Mucosa of descending colon (tissue), 3 donors: ENCODE results near the gene CRYGB. TPM values are rescaled to one million over a fixed set of nuclear protein-coding genes. Genes with fewer than 3 reads are reported as not detected.
"Not testable (repeated sequence)": the region's sequence is repeated elsewhere in the genome, so short reads cannot be mapped to it uniquely, and the experiment has no call there.

Experiments
- ATAC-seq: fragments of 200-7000 bp; cut with Tn5 transposase; one replicate; pipeline ENCODE4 v1.9.1; 2020; ENCODE audit warnings: mild to moderate bottlenecking, moderate library complexity
- DNase-seq, 3 donors: peaks; one replicate each; pipeline ENCODE4 v3.0.0-alpha.2; 2020
- H3K36me3 ChIP-seq: fragments of 200-600 bp; one replicate; pipeline ENCODE4 v1.8.0; 2021; ENCODE audit warnings: low read depth, mild to moderate bottlenecking
- H3K4me1 ChIP-seq: fragments of 200-600 bp; one replicate; pipeline ENCODE4 v1.8.0; 2021; ENCODE audit warnings: low read depth, mild to moderate bottlenecking
- H3K4me3 ChIP-seq: fragments of 200-600 bp; one replicate; pipeline ENCODE4 v1.8.0; 2021; ENCODE audit warnings: mild to moderate bottlenecking
- H3K9me3 ChIP-seq: fragments of 200-600 bp; one replicate; pipeline ENCODE4 v1.8.0; 2021; ENCODE audit warnings: mild to moderate bottlenecking
- CTCF ChIP-seq: fragments of 200-600 bp; IDR thresholded peaks from one replicate; pipeline ENCODE4 v1.8.0; 2022; ENCODE audit warnings: antibody characterized with exemption, mild to moderate bottlenecking
- intact Hi-C, 2 donors: fragments of 100-400 bp; cut with DNase I in 1 of 2; cut with micrococcal nuclease in 1 of 2; formaldehyde crosslinking; loops; one replicate each; pipeline versions ENCODE4 v1.11.0 to v1.11.1; 2022; cut with DNase I, micrococcal nuclease
- total RNA-seq, 3 donors: library from RNA; stranded (reverse); fragmentation: NEBNext Ultra II Directional in 2 of 3; extraction: Animal tissue kit (Norgen Biotek cat#: 25700) in 2 of 3; gene quantifications; one replicate each; pipeline versions ENCODE4 v1.2.1 to v1.2.4, GENCODE V29; 2021 to 2023
- donor health status: DM: no; HTN: no; CAD: no; lungs with moderate emphysema.
- donor health status: DM: no; HTN: no; CAD: no.
- donor health status: DM: no; HTN: yes; CAD: no.

CRYGB gene
- total RNA-seq, 3 donors from 2014 or later: not detected

- DNase-seq (no peak), ATAC-seq (no peak)
- no peaks in the 10 kb centered on the region for H3K9me3 ChIP-seq
- H3K4me1 ChIP-seq: peaks cover 6% of the 10 kb centered on the region
- TF ChIP-seq CTCF: no peak
- H3K4me3 ChIP-seq: no peak overlapping the region
- no peaks in the 10 kb centered on the region for H3K36me3 ChIP-seq
- intact Hi-C loops: no loop called here
Observed at GRCh38 chr2:208125251-208125650, 20.7 kb downstream of the CRYGB start.

GRCh38 chr2:208124013-208124715 is 21.8 kb downstream of the CRYGB start, which contains the start of gene CRYGD:
Gene CRYGD (minus strand): TSS chr2:208124524. CDS start chr2:208124473, 51 bp downstream.
- H3K4me1 ChIP-seq, H3K9me3 ChIP-seq, H3K4me3 ChIP-seq, H3K36me3 ChIP-seq, intact Hi-C loops, DNase-seq: not testable (repeated sequence)
- ATAC-seq: peak; percentile 20

- ATAC-seq: no peak
- no peak for TF ChIP-seq CTCF
- no peak overlapping the region for H3K4me3 ChIP-seq
- H3K36me3 ChIP-seq: no peaks in the 10 kb centered on the region
- no peaks in the 10 kb centered on the region for H3K9me3 ChIP-seq
- intact Hi-C loops: no loop called here
- H3K4me1 ChIP-seq: no peaks in the 10 kb centered on the region
- no peak for DNase-seq
Observed at GRCh38 chr2:208122248-208122647, 23.7 kb downstream of the CRYGB start.

GRCh38 chr2:208118918-208119317 is 27.0 kb downstream of the CRYGB start:
- Histone ChIP-seq H3K4me1 (no peaks in the 10 kb centered on the region), H3K4me3 (no peak overlapping the region), H3K36me3 (no peaks in the 10 kb centered on the region), H3K9me3 (no peaks in the 10 kb centered on the region)
- DNase-seq (no peak), ATAC-seq (no peak)
- TF ChIP-seq CTCF: no peak
- intact Hi-C loops: no loop called here

- DNase-seq, H3K9me3 ChIP-seq, H3K4me3 ChIP-seq, intact Hi-C loops, H3K36me3 ChIP-seq, ATAC-seq, H3K4me1 ChIP-seq: not testable (repeated sequence)
Observed at GRCh38 chr2:208117390-208117789, 28.6 kb downstream of the CRYGB start.

- no peaks in the 10 kb centered on the region for H3K36me3 ChIP-seq
- no peak for ATAC-seq
- H3K4me3 ChIP-seq: no peak overlapping the region
- no peaks in the 10 kb centered on the region for H3K4me1 ChIP-seq
- DNase-seq: no peak
- no peaks in the 10 kb centered on the region for H3K9me3 ChIP-seq
- intact Hi-C loops: no loop called here
- no peak for TF ChIP-seq CTCF
Observed at GRCh38 chr2:208112969-208113368, 33.0 kb downstream of the CRYGB start.

GRCh38 chr2:208112273-208112745 is 33.6 kb downstream of the CRYGB start:
- intact Hi-C loops, H3K4me1 ChIP-seq, H3K9me3 ChIP-seq, DNase-seq, ATAC-seq, H3K4me3 ChIP-seq, H3K36me3 ChIP-seq: not testable (repeated sequence)
